ENCODE results near the gene ABCF1. TPM values are rescaled to one million over a fixed set of nuclear protein-coding genes. Genes with fewer than 3 reads are reported as not detected.
"Not testable (repeated sequence)": the region's sequence is repeated elsewhere in the genome, so short reads cannot be mapped to it uniquely, and the experiment has no call there.

Gene ABCF1
- total and polyA plus RNA-seq, 8 donors: 7.6 to 32.6 (median 27.4) TPM

- no peak for TF ChIP-seq POLR2A (IDR thresholded peaks at IDR 0.05)
- Histone ChIP-seq H3K4me1 (peaks cover 4 to 13% (median 11%) of the 10 kb centered on the region in 4 donors), H3K27me3 (no peaks in the 10 kb centered on the region), H3K9me3 (no peaks in the 10 kb centered on the region), H3K36me3 (peaks cover 55 to 99% (median 97%) of the 10 kb centered on the region in 4 donors), H3K27ac (peak overlapping the region in 4 of 5 donors; percentile 24 to 37 (median 28)), H3K4me3 (no peak overlapping the region)
- DNase-seq: no peak
- intact Hi-C loops (cut with DNase I; ENCODE audit: low total_unique reads): loop anchor here (10.0 kb wide), 1 partner anchor 46 kb away; no protein-coding TSS in a partner anchor
- 67 to 81% (median 72%) methylated on average over 8 of the region's 8 CpGs for WGBS, 5 donors
These were observed 19.3 kb downstream of the ABCF1 start for GRCh38 chr6:30590509-30590908.

- intact Hi-C loops (cut with DNase I; ENCODE audit: low total_unique reads): loop anchor here (10.0 kb wide), 1 partner anchor 46 kb away; no protein-coding TSS in a partner anchor
- H3K36me3 ChIP-seq: peaks cover 50 to 94% (median 92%) of the 10 kb centered on the region in 4 donors
- H3K4me1 ChIP-seq: peaks cover 4 to 13% (median 11%) of the 10 kb centered on the region in 4 donors
- peak in 1 of 2 donors; percentile 79 for DNase-seq
- H3K27me3 ChIP-seq: no peaks in the 10 kb centered on the region
- no peaks in the 10 kb centered on the region for H3K9me3 ChIP-seq
- no peak overlapping the region for H3K4me3 ChIP-seq
- H3K27ac ChIP-seq: peak overlapping the region in 4 of 5 donors; percentile 24 to 37 (median 28)
- TF ChIP-seq CTCF (IDR thresholded peaks at IDR 0.05) (no peak), EP300 (IDR thresholded peaks at IDR 0.05) (no peak), POLR2A (IDR thresholded peaks at IDR 0.05) (no peak), POLR2AphosphoS5 (IDR thresholded peaks at IDR 0.05) (no peak)
- WGBS, 5 donors: 13 to 31% (median 25%) methylated on average over 1 of the region's 1 CpG
These were observed 19.8 kb downstream of the ABCF1 start for GRCh38 chr6:30591008-30591407.

GRCh38 chr6:30592287-30592686 is 21.0 kb downstream of the ABCF1 start:
- Histone ChIP-seq H3K9me3 (no peaks in the 10 kb centered on the region), H3K27me3 (no peaks in the 10 kb centered on the region), H3K4me3 (no peak overlapping the region), H3K4me1 (peaks cover 4 to 13% (median 11%) of the 10 kb centered on the region in 4 donors), H3K36me3 (peaks cover 37 to 88% (median 80%) of the 10 kb centered on the region in 4 donors), H3K27ac (no peak overlapping the region)
- TF ChIP-seq CTCF (IDR thresholded peaks at IDR 0.05) (no peak), EP300 (IDR thresholded peaks at IDR 0.05) (no peak), POLR2AphosphoS5 (IDR thresholded peaks at IDR 0.05) (no peak), POLR2A (IDR thresholded peaks at IDR 0.05) (no peak)
- DNase-seq: no peak
- WGBS, 5 donors: 97 to 100% (median 100%) methylated on average over 1 of the region's 1 CpG
- intact Hi-C loops (cut with DNase I; ENCODE audit: low total_unique reads): loop anchor here (10.0 kb wide), 1 partner anchor 47 kb away; no protein-coding TSS in a partner anchor

- H3K36me3 ChIP-seq: peaks cover 15 to 64% (median 51%) of the 10 kb centered on the region in 4 donors
- H3K27me3 ChIP-seq, H3K4me3 ChIP-seq, H3K9me3 ChIP-seq: not testable (repeated sequence)
- intact Hi-C loops (cut with DNase I; ENCODE audit: low total_unique reads): loop anchor here (10.0 kb wide), 1 partner anchor 53 kb away; no protein-coding TSS in a partner anchor
- H3K27ac ChIP-seq: peak overlapping the region in 2 of 5 donors; percentile 1 to 39
- peak; percentile 90 for DNase-seq
- WGBS, 5 donors: 68 to 73% (median 70%) methylated on average over 15 of the region's 15 CpGs
- TF ChIP-seq POLR2AphosphoS5 (IDR thresholded peaks at IDR 0.05) (peak in 1 of 3 donors; percentile 68), CTCF (IDR thresholded peaks at IDR 0.05) (peak in 5 of 7 experiments; percentile 56 to 86 (median 84))
- H3K4me1 ChIP-seq: peaks cover 0 to 21% (median 0%) of the 10 kb centered on the region in 4 donors
These were observed 26.3 kb downstream of the ABCF1 start for GRCh38 chr6:30597315-30598144.
